HepG2 (cell line): ENCODE measurements around the gene NAGS. TPM values are rescaled to one million over a fixed set of nuclear protein-coding genes. Genes with fewer than 3 reads are reported as not detected.
A peak's percentile ranks its signal among the peaks of the same experiment; 100 is the strongest.

Experiments
- ATAC-seq: fragments of 200-7000 bp; cut with Tn5 transposase; 3 replicates; pipeline ENCODE4 v1.9.1; 2020; ENCODE audit warnings: mild to moderate bottlenecking, moderate library complexity
- BruUV-seq: library from RNA; stranded (reverse); fragments of 400-500 nt; replicated peaks from 2 replicates; lab custom pipeline; 2021; lab: Mats Ljungman, UMichigan
- CTCF ChIA-PET: fragments of 300-600 bp; formaldehyde crosslinking; extraction: SDS; loops from one replicate; lab custom pipeline; 2021; ENCODE audit warnings: low total read pairs, inconsistent platforms, low intra/inter-chr PET ratio; lab: Yijun Ruan, JAX
- POLR2A ChIA-PET: fragments of 350-600 bp; sonication (Branson Sonifier 250); formaldehyde crosslinking; loops from one replicate; lab custom pipeline; 2020; ENCODE audit warnings: antibody characterized with exemption, inconsistent platforms; lab: Yijun Ruan, JAX
- DNase-seq: peaks from one replicate; pipeline ENCODE4 v3.0.0-alpha.2; 2015; ENCODE audit warnings: low spot score
- FAIRE-seq: peaks from 3 replicates; lab custom pipeline; 2011; peaks lifted over from hg19 to GRCh38; lab: Jason Lieb, UNC
- H2AFZ ChIP-seq: one replicate; pipeline ENCODE4 v1.6.1; 2011; ENCODE audit warnings: low read length, inconsistent platforms
- H3K27ac ChIP-seq: fragments of 300-600 bp; 3 replicates; pipeline ENCODE4 v1.8.0; 2011; ENCODE audit warnings: mixed run types, mild to moderate bottlenecking, mixed read lengths, low read length, inconsistent platforms; ENCODE audit not compliant: insufficient read depth; ENCODE audit errors: extremely low read length
- H3K27me3 ChIP-seq, 2 experiments: fragments of 200-600 bp in 1 of 2; 2 replicates in 1 of 2; 3 replicates in 1 of 2; pipeline versions ENCODE4 v1.6.0 to v1.8.0; 2011; ENCODE audit warnings: low read length in 2 of 2, mild to moderate bottlenecking in 2 of 2, moderate library complexity in 2 of 2, inconsistent platforms in 1 of 2; ENCODE audit not compliant: insufficient read depth in 2 of 2, control insufficient read depth in 1 of 2
- H3K36me3 ChIP-seq, 2 experiments: fragments of 200-600 bp in 1 of 2; replicated peaks in 1 of 2; 2 replicates in 1 of 2; 3 replicates in 1 of 2; pipeline versions ENCODE4 v1.5.1 to v1.8.0; 2011; ENCODE audit warnings: low read length in 2 of 2, inconsistent platforms in 1 of 2; ENCODE audit not compliant: insufficient read depth in 2 of 2, control insufficient read depth in 1 of 2
- H3K4me1 ChIP-seq: 2 replicates; pipeline ENCODE4 v1.5.1; 2012; ENCODE audit warnings: low read length, inconsistent platforms; ENCODE audit not compliant: insufficient read depth
- H3K4me2 ChIP-seq: 2 replicates; pipeline ENCODE4 v1.6.0; 2011; ENCODE audit warnings: low read depth, low read length, inconsistent platforms
- H3K4me3 ChIP-seq, 3 experiments: fragments of 200-600 bp in 1 of 3; sonication (generic), shearing (Covaris generic) in 1 of 3; replicated peaks in 1 of 3; 2 replicates each; pipeline ENCODE4 v1.5.1; 2011 to 2016; ENCODE audit warnings: low read length in 3 of 3, inconsistent platforms in 2 of 3, low read depth in 2 of 3, mild to moderate bottlenecking in 2 of 3, control low read depth in 1 of 3, mixed read lengths in 1 of 3; ENCODE audit not compliant: insufficient read depth in 1 of 3
- H3K79me2 ChIP-seq: one replicate; pipeline ENCODE4 v1.6.1; 2011; ENCODE audit warnings: low read length, inconsistent platforms; ENCODE audit not compliant: insufficient read depth
- H3K9ac ChIP-seq: 2 replicates; pipeline ENCODE4 v1.6.0; 2011; ENCODE audit warnings: mild to moderate bottlenecking, low read depth, low read length, inconsistent platforms; ENCODE audit not compliant: insufficient read depth
- H3K9me3 ChIP-seq: 2 replicates; pipeline ENCODE4 v1.5.1; 2012; ENCODE audit warnings: mild to moderate bottlenecking, low read length
- H4K20me1 ChIP-seq: 2 replicates; pipeline ENCODE4 v1.6.0; 2011; ENCODE audit warnings: inconsistent platforms, mild to moderate bottlenecking, low read length, moderate library complexity; ENCODE audit not compliant: insufficient read depth
- HNF4A ChIP-seq: sonication (generic); formaldehyde crosslinking; IDR thresholded peaks from 2 replicates; pipeline ENCODE4 v1.4.0; 2020; ENCODE audit warnings: missing genetic modification reagents
- HNF4G ChIP-seq, 2 experiments: sonication (generic) in 1 of 2; formaldehyde crosslinking in 1 of 2; IDR thresholded peaks; 2 replicates each; pipeline versions ENCODE4 v1.4.0 to v1.6.1; 2011 to 2020; ENCODE audit warnings: borderline replicate concordance in 2 of 2, low read depth in 2 of 2, mild to moderate bottlenecking in 2 of 2, low read length in 1 of 2, missing genetic modification reagents in 1 of 2, moderate library complexity in 1 of 2
- HNRNPLL ChIP-seq: fragments of 200-400 bp; formaldehyde crosslinking; IDR thresholded peaks from 2 replicates; pipeline ENCODE4 v1.6.1; 2017; ENCODE audit warnings: mild to moderate bottlenecking, low read depth, low read length; ENCODE audit not compliant: poor library complexity, severe bottlenecking
- HOXA3 ChIP-seq: sonication (generic); formaldehyde crosslinking; IDR thresholded peaks from 2 replicates; pipeline ENCODE4 v1.5.0; 2020; ENCODE audit warnings: missing genetic modification reagents
- KDM5A ChIP-seq: fragments of 200-600 bp; sonication (generic); IDR thresholded peaks from 2 replicates; pipeline ENCODE4 v1.7.0; 2018; ENCODE audit warnings: antibody characterized with exemption, mild to moderate bottlenecking, low read length, borderline replicate concordance
- NCOR1 ChIP-seq: fragments of 200-600 bp; sonication (generic); IDR thresholded peaks from 2 replicates; pipeline ENCODE4 v1.7.0; 2017; ENCODE audit warnings: antibody characterized with exemption, low read length, borderline replicate concordance
- SALL1 ChIP-seq: sonication (generic); formaldehyde crosslinking; IDR thresholded peaks from 2 replicates; pipeline ENCODE4 v1.8.0; 2022; ENCODE audit warnings: mild to moderate bottlenecking, missing genetic modification reagents
- SOX5 ChIP-seq: IDR thresholded peaks from 2 replicates; pipeline ENCODE4 v1.6.1; 2016; ENCODE audit warnings: borderline replicate concordance
- SP2 ChIP-seq: sonication (generic); formaldehyde crosslinking; IDR thresholded peaks from 2 replicates; pipeline ENCODE4 v1.5.1; 2020; ENCODE audit warnings: mild to moderate bottlenecking, missing genetic modification reagents
- SRSF9 ChIP-seq: fragments of 200-400 bp; formaldehyde crosslinking; IDR thresholded peaks from 2 replicates; pipeline ENCODE4 v1.6.1; 2018; ENCODE audit warnings: borderline replicate concordance, mild to moderate bottlenecking, low read depth, low read length; ENCODE audit not compliant: insufficient read depth, poor library complexity, severe bottlenecking
- TBX2 ChIP-seq: sonication (generic); formaldehyde crosslinking; IDR thresholded peaks from 2 replicates; pipeline ENCODE4 v1.5.0; 2020; ENCODE audit warnings: missing genetic modification reagents, mild to moderate bottlenecking, borderline replicate concordance
- ZBTB42 ChIP-seq: sonication (generic); formaldehyde crosslinking; IDR thresholded peaks from 2 replicates; pipeline ENCODE4 v1.5.0; 2020; ENCODE audit warnings: mild to moderate bottlenecking, missing genetic modification reagents
- WGBS: methylation state at CpG from one replicate; pipeline ENCODE4 v1.1.6; 2017; ENCODE audit warnings: low lambda C conversion rate; 5-methylcytosine and 5-hydroxymethylcytosine counted together
- in situ Hi-C: cut with HindIII; loops from 2 replicates; pipeline ENCODE4 v1.10.0; 2017; ENCODE audit warnings: low pct_unique_long_range_greater_than_20kb; ENCODE audit not compliant: extremely low pct_ligation_motif_present
- intact Hi-C: fragments of 100-400 bp; cut with micrococcal nuclease; formaldehyde crosslinking; loops from one replicate; pipeline ENCODE4 v1.10.0; 2022; ENCODE audit not compliant: unreplicated experiment
- polyA plus RNA-seq, 8 experiments: library from polyadenylated mRNA; depleted of rRNA in 3 of 8; stranded (reverse) in 7 of 8; unstranded in 1 of 8; fragments of >200 nt; fragmentation: Illumina TruSeq in 4 of 8; extraction: Trizol in 4 of 8; gene quantifications; 2 replicates each; pipeline versions ENCODE4 v1.2.1 to v1.2.3, GENCODE V29; 2011 to 2016; ENCODE audit warnings: low read depth in 4 of 8, missing spikeins in 1 of 8, mixed read lengths in 1 of 8; ENCODE audit not compliant: insufficient read depth in 1 of 8
- total RNA-seq, 5 experiments: library from RNA; depleted of rRNA; stranded (reverse); fragments of >200 nt; fragmentation: Illumina TruSeq; extraction: Trizol; gene quantifications; 2 replicates each; pipeline ENCODE4 v1.2.3, GENCODE V29; 2016; ENCODE audit warnings: low read depth in 1 of 5
- TF ChIP-seq, protein P1 (sequence below): sonication (generic); formaldehyde crosslinking; IDR thresholded peaks from 2 replicates; pipeline ENCODE4 v1.4.0; 2020; ENCODE audit warnings: missing genetic modification reagents, mild to moderate bottlenecking, borderline replicate concordance
- TF ChIP-seq, protein P2 (sequence below): sonication (generic); formaldehyde crosslinking; IDR thresholded peaks from 2 replicates; pipeline ENCODE4 v1.8.0; 2022; ENCODE audit warnings: mild to moderate bottlenecking, missing genetic modification reagents; ENCODE audit not compliant: insufficient replicate concordance
- TF ChIP-seq, protein P3 (sequence below): IDR thresholded peaks from 2 replicates; pipeline ENCODE4 v1.6.1; 2016; ENCODE audit warnings: mild to moderate bottlenecking, missing biosample characterization, missing genetic modification reagents
- TF ChIP-seq, protein P4 (sequence below): sonication (generic); formaldehyde crosslinking; conservative IDR thresholded peaks from 2 replicates; pipeline ENCODE4 v1.4.0; 2020; ENCODE audit warnings: mild to moderate bottlenecking, missing genetic modification reagents, moderate library complexity

Gene NAGS
- total and polyA plus RNA-seq, 2 of the 13 experiments (the other 11 are each of a cell fraction or from before 2014, with no cell fraction given) = 4.3 to 5.1 TPM

DNA sequence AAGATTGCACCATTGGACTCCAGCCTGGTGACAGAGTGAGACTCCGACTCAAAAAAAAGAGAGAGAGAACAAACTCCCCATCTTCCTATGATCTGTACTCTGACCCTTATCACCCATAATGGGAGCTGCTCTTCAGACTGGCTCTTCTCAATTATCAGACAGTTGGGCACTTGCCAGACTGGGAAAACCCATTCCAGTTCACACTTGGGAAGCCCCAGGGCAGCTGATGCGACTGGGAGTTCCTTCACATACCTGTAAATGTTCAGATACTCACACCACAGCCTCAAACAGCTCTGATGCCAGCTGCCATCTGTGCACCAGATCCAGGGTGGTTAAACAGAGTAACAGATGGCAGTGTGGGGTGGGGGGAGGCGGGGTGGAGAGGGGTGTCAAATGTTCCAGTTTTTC, 34.2 kb downstream of the NAGS start:
- no peak overlapping the region for H3K4me3 ChIP-seq
- H3K27ac ChIP-seq = peak overlapping the region; percentile 14
- ATAC-seq = peak; percentile 42
- no peak overlapping the region for H3K9ac ChIP-seq
- POLR2A ChIA-PET = interaction anchor here (0.7 kb wide), 1 partner anchor 99 kb away, joined by 5 read pairs; no protein-coding TSS in a partner anchor
- no peaks in the 10 kb centered on the region for H3K9me3 ChIP-seq
- 86% methylated on average over 3 of the region's 3 CpGs for WGBS
- FAIRE-seq = no peak
- no TSS peak for BruUV-seq
- in situ Hi-C loops = no loop called here
- no peaks in the 10 kb centered on the region for H3K27me3 ChIP-seq
- H3K4me1 ChIP-seq = peaks cover 20% of the 10 kb centered on the region
- H3K36me3 ChIP-seq = peaks cover 35 to 56% of the 10 kb centered on the region in 2 experiments
- peaks cover 15% of the 10 kb centered on the region; the same call in 1 of the 2 replicates for H4K20me1 ChIP-seq
- H3K79me2 ChIP-seq = peaks cover 32% of the 10 kb centered on the region
- intact Hi-C loops = no loop called here
- no peak overlapping the region for H2AFZ ChIP-seq
- H3K4me2 ChIP-seq = no peak overlapping the region
- TF ChIP-seq NCOR1 (peak; percentile 1; the same call in 1 of the 2 replicates), HOXA3 (peak; percentile 45; the same call in 1 of the 2 replicates), KDM5A (no peak), ZBTB42 (CRISPR knock-in tag) (no peak), HNF4A (peak; percentile 83), HNRNPLL (no peak), SALL1 (CRISPR knock-in tag) (0 out of 2 replicates have a peak, but pooled peaks have one; percentile 32), TBX2 (CRISPR knock-in tag) (0 out of 2 replicates have a peak, but pooled peaks have one; percentile 29), SOX5 (no peak), SRSF9 (no peak), HNF4G (IDR thresholded peaks at IDR 0.05; ENCODE audit: borderline replicate concordance, low read depth, low read length) (no peak), HNF4G (CRISPR knock-in tag; IDR thresholded peaks at IDR 0.05; ENCODE audit: borderline replicate concordance, low read depth) (no peak), SP2 (CRISPR knock-in tag) (no peak)
- TF ChIP-seq, protein P1, sequence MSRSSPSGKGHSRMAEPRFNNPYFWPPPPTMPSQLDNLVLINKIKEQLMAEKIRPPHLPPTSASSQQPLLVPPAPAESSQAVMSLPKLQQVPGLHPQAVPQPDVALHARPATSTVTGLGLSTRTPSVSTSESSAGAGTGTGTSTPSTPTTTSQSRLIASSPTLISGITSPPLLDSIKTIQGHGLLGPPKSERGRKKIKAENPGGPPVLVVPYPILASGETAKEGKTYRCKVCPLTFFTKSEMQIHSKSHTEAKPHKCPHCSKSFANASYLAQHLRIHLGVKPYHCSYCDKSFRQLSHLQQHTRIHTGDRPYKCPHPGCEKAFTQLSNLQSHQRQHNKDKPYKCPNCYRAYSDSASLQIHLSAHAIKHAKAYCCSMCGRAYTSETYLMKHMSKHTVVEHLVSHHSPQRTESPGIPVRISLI (CRISPR knock-in tag) = peak; percentile 52; the same call in 1 of the 2 replicates
- TF ChIP-seq, protein P2, sequence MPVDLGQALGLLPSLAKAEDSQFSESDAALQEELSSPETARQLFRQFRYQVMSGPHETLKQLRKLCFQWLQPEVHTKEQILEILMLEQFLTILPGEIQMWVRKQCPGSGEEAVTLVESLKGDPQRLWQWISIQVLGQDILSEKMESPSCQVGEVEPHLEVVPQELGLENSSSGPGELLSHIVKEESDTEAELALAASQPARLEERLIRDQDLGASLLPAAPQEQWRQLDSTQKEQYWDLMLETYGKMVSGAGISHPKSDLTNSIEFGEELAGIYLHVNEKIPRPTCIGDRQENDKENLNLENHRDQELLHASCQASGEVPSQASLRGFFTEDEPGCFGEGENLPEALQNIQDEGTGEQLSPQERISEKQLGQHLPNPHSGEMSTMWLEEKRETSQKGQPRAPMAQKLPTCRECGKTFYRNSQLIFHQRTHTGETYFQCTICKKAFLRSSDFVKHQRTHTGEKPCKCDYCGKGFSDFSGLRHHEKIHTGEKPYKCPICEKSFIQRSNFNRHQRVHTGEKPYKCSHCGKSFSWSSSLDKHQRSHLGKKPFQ (CRISPR knock-in tag) = peak; percentile 99
- TF ChIP-seq, protein P3, sequence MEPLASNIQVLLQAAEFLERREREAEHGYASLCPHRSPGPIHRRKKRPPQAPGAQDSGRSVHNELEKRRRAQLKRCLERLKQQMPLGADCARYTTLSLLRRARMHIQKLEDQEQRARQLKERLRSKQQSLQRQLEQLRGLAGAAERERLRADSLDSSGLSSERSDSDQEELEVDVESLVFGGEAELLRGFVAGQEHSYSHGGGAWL (CRISPR knock-in tag) = no peak
- TF ChIP-seq, protein P4, sequence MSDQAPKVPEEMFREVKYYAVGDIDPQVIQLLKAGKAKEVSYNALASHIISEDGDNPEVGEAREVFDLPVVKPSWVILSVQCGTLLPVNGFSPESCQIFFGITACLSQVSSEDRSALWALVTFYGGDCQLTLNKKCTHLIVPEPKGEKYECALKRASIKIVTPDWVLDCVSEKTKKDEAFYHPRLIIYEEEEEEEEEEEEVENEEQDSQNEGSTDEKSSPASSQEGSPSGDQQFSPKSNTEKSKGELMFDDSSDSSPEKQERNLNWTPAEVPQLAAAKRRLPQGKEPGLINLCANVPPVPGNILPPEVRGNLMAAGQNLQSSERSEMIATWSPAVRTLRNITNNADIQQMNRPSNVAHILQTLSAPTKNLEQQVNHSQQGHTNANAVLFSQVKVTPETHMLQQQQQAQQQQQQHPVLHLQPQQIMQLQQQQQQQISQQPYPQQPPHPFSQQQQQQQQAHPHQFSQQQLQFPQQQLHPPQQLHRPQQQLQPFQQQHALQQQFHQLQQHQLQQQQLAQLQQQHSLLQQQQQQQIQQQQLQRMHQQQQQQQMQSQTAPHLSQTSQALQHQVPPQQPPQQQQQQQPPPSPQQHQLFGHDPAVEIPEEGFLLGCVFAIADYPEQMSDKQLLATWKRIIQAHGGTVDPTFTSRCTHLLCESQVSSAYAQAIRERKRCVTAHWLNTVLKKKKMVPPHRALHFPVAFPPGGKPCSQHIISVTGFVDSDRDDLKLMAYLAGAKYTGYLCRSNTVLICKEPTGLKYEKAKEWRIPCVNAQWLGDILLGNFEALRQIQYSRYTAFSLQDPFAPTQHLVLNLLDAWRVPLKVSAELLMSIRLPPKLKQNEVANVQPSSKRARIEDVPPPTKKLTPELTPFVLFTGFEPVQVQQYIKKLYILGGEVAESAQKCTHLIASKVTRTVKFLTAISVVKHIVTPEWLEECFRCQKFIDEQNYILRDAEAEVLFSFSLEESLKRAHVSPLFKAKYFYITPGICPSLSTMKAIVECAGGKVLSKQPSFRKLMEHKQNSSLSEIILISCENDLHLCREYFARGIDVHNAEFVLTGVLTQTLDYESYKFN (CRISPR knock-in tag) = 0 out of 2 replicates have a peak, but pooled peaks have one; percentile 31
- peak; percentile 39 for DNase-seq
- CTCF ChIA-PET = no interaction called here
